NCI-H1436 treated with DMSO at 0.1 percent for 48 hours (cell line): Measurements from ENCODE around the gene GPS2.
A peak's percentile ranks its signal among the peaks of the same experiment; 100 is the strongest.

ENCODE experiments used
- DNase-seq: peaks from one replicate; lab custom pipeline; 2025; lab: John Stamatoyannopoulos, UW

GPS2 gene

GRCh38 chr17:7293159-7293558 is 22.0 kb downstream of the GPS2 start:
- DNase-seq: no peak

- no peak for DNase-seq
Measured at GRCh38 chr17:7292729-7293128, 22.4 kb downstream of the GPS2 start.

- no peak for DNase-seq
Measured at GRCh38 chr17:7292194-7292593, 23.0 kb downstream of the GPS2 start.

- DNase-seq: no peak
Measured at GRCh38 chr17:7290685-7291084, 24.5 kb downstream of the GPS2 start.

GRCh38 chr17:7290166-7290565 is 25.0 kb downstream of the GPS2 start:
- no peak for DNase-seq

- DNase-seq: no peak
Measured at GRCh38 chr17:7289256-7290032, 25.7 kb downstream of the GPS2 start.

- DNase-seq: no peak
Measured at GRCh38 chr17:7285679-7286078, 29.5 kb downstream of the GPS2 start.

GRCh38 chr17:7284911-7285310 is 30.2 kb downstream of the GPS2 start:
- DNase-seq: no peak

GRCh38 chr17:7283471-7284216 is 31.5 kb downstream of the GPS2 start:
- DNase-seq: no peak

- no peak for DNase-seq
Measured at GRCh38 chr17:7282752-7283321, 32.3 kb downstream of the GPS2 start.

- DNase-seq: no peak
Measured at GRCh38 chr17:7281953-7282751, 33.0 kb downstream of the GPS2 start.

- DNase-seq: no peak
Measured at GRCh38 chr17:7281074-7281952, 33.8 kb downstream of the GPS2 start, which contains the start of gene SLC2A4. TSS of gene SLC2A4 (plus strand) at chr17:7281718. CDS start at chr17:7281935, 217 bp downstream.

- DNase-seq: peak; percentile 41
Measured at GRCh38 chr17:7280519-7281073, 34.6 kb downstream of the GPS2 start.

- no peak for DNase-seq
Measured at GRCh38 chr17:7279448-7279847, 35.7 kb downstream of the GPS2 start.

GRCh38 chr17:7266784-7267183 is 48.4 kb downstream of the GPS2 start:
- no peak for DNase-seq

- no peak for DNase-seq
Measured at GRCh38 chr17:7263801-7264078, 51.4 kb downstream of the GPS2 start.

- no peak for DNase-seq
Measured at GRCh38 chr17:7262935-7263800, 52.0 kb downstream of the GPS2 start.
